GM12878 (cell line): ENCODE measurements around the gene NTF3. TPM values are rescaled to one million over a fixed set of nuclear protein-coding genes. Genes with fewer than 3 reads are reported as not detected.

Experiments
- ATAC-seq: fragments of 200-7000 bp; cut with Tn5 transposase; 3 replicates; pipeline ENCODE4 v1.9.1; 2020; ENCODE audit warnings: mild to moderate bottlenecking, moderate library complexity
- BruUV-seq: library from RNA; stranded (reverse); fragments of 400-500 nt; replicated peaks from 2 replicates; lab custom pipeline; 2021; lab: Mats Ljungman, UMichigan
- CTCF ChIA-PET: fragments of 300-600 bp; sonication (Branson Sonifier 250); formaldehyde crosslinking; extraction: SDS; loops from one replicate; lab custom pipeline; 2021; ENCODE audit warnings: inconsistent platforms; lab: Yijun Ruan, JAX
- POLR2A ChIA-PET: fragments of 350-600 bp; formaldehyde crosslinking; extraction: SDS; loops from one replicate; lab custom pipeline; 2021; ENCODE audit warnings: inconsistent platforms; lab: Charles Lee
- RAD21 ChIA-PET: fragments of 300-600 bp; sonication (Branson Sonifier 250); formaldehyde crosslinking; loops from one replicate; lab custom pipeline; 2023; ENCODE audit warnings: antibody characterized with exemption; ENCODE audit not compliant: unreplicated experiment; lab: Charles Lee
- SMC1A ChIA-PET: fragments of 300-600 bp; sonication (Branson Sonifier 250); formaldehyde crosslinking; loops from one replicate; lab custom pipeline; 2023; ENCODE audit not compliant: unreplicated experiment, uncharacterized antibody; lab: Charles Lee
- DNase-seq: peaks from one replicate; pipeline ENCODE4 v3.0.0-alpha.2; 2011; ENCODE audit warnings: low read depth, low spot score
- FAIRE-seq: peaks from 3 replicates; lab custom pipeline; 2011; peaks lifted over from hg19 to GRCh38; lab: Jason Lieb, UNC
- H2AFZ ChIP-seq: 2 replicates; pipeline ENCODE4 v1.6.0; 2011; ENCODE audit warnings: low read depth, low read length, control low read depth; ENCODE audit not compliant: control insufficient read depth
- H3K27ac ChIP-seq: 2 replicates; pipeline ENCODE4 v1.5.1; 2011; ENCODE audit warnings: control low read depth; ENCODE audit not compliant: control insufficient read depth, insufficient read depth
- H3K27me3 ChIP-seq, 2 experiments: replicated peaks in 1 of 2; 2 replicates each; pipeline versions ENCODE4 v1.6.0 to v1.6.1; 2011; ENCODE audit warnings: low read length in 1 of 2; ENCODE audit not compliant: control insufficient read depth in 2 of 2, insufficient read depth in 2 of 2
- H3K36me3 ChIP-seq, 2 experiments: 2 replicates each; pipeline ENCODE4 v1.5.1; 2011; ENCODE audit warnings: low read length in 1 of 2; ENCODE audit not compliant: control insufficient read depth in 2 of 2, insufficient read depth in 2 of 2
- H3K4me1 ChIP-seq: 2 replicates; pipeline ENCODE4 v1.6.1; 2011; ENCODE audit warnings: mild to moderate bottlenecking, low read length, moderate library complexity, mixed read lengths; ENCODE audit not compliant: control insufficient read depth, insufficient read depth
- H3K4me2 ChIP-seq: 2 replicates; pipeline ENCODE4 v1.6.0; 2011; ENCODE audit warnings: control low read depth; ENCODE audit not compliant: control insufficient read depth, insufficient read depth
- H3K4me3 ChIP-seq: fragments of 200-600 bp; sonication (generic); 2 replicates; pipeline ENCODE4 v1.5.1; 2016
- H3K79me2 ChIP-seq: 2 replicates; pipeline ENCODE4 v1.6.0; 2011; ENCODE audit warnings: low read length; ENCODE audit not compliant: control insufficient read depth, insufficient read depth
- H3K9ac ChIP-seq: 2 replicates; pipeline ENCODE4 v1.8.0; 2011; ENCODE audit warnings: low read length, control low read depth, mixed read lengths; ENCODE audit not compliant: control insufficient read depth, insufficient read depth
- H3K9me3 ChIP-seq: replicated peaks from 3 replicates; pipeline ENCODE4 v1.5.1; 2011; ENCODE audit warnings: mild to moderate bottlenecking, low read length; ENCODE audit not compliant: control insufficient read depth, insufficient read depth
- H4K20me1 ChIP-seq: 2 replicates; pipeline ENCODE4 v1.6.0; 2011; ENCODE audit not compliant: control insufficient read depth, insufficient read depth
- BACH1 ChIP-seq: fragments of 450-650 bp; IDR thresholded peaks from 2 replicates; pipeline ENCODE4 v1.6.1; 2017; ENCODE audit warnings: mild to moderate bottlenecking, borderline replicate concordance
- BCL11A ChIP-seq: IDR thresholded peaks from 2 replicates; pipeline ENCODE4 v1.6.1; 2011; ENCODE audit warnings: low read depth, low read length
- CHD1 ChIP-seq: IDR thresholded peaks from 2 replicates; pipeline ENCODE4 v1.6.1; 2012; ENCODE audit warnings: low read depth, low read length, improper control_type of control experiment
- HDAC2 ChIP-seq: fragments of 200-600 bp; sonication (generic); IDR thresholded peaks from 2 replicates; pipeline ENCODE4 v1.6.1; 2017
- HDAC6 ChIP-seq: fragments of 200-600 bp; sonication (generic); IDR thresholded peaks from one replicate; pipeline ENCODE4 v1.8.0; 2017; ENCODE audit warnings: antibody characterized with exemption; ENCODE audit not compliant: unreplicated experiment
- MTA2 ChIP-seq: fragments of 450-650 bp; IDR thresholded peaks from 2 replicates; pipeline ENCODE4 v1.6.1; 2016; ENCODE audit warnings: low read depth, mild to moderate bottlenecking, moderate library complexity
- NR2F1 ChIP-seq: fragments of 450-650 bp; conservative IDR thresholded peaks from 2 replicates; pipeline ENCODE4 v1.6.1; 2017; ENCODE audit warnings: mild to moderate bottlenecking
- RUNX3 ChIP-seq: IDR thresholded peaks from 2 replicates; pipeline ENCODE4 v1.6.1; 2012; ENCODE audit warnings: low read length, inconsistent platforms
- SREBF1 ChIP-seq: IDR thresholded peaks from 2 replicates; pipeline ENCODE4 v1.6.1; 2012; ENCODE audit warnings: mild to moderate bottlenecking, low read length
- SREBF2 ChIP-seq: IDR thresholded peaks from 2 replicates; pipeline ENCODE4 v1.6.1; 2012; ENCODE audit warnings: mild to moderate bottlenecking, low read length
- TAF1 ChIP-seq: IDR thresholded peaks from 2 replicates; pipeline ENCODE4 v1.6.1; 2011; ENCODE audit warnings: mild to moderate bottlenecking, low read depth, low read length, borderline replicate concordance
- ZBED1 ChIP-seq: IDR thresholded peaks from 2 replicates; pipeline ENCODE4 v1.6.1; 2016; ENCODE audit warnings: borderline replicate concordance
- WGBS: methylation state at CpG from one replicate; pipeline ENCODE4 v1.1.6; 2016; ENCODE audit warnings: low lambda C conversion rate; ENCODE audit not compliant: insufficient replicate concordance, insufficient coverage; ENCODE audit errors: missing lambda C conversion rate; 5-methylcytosine and 5-hydroxymethylcytosine counted together
- in situ Hi-C: fragments of 300-500 bp; cut with MboI; formaldehyde crosslinking; loops from 9 replicates; pipeline ENCODE4 v1.14.3; 2018; ENCODE audit warnings: mixed read lengths
- intact Hi-C: fragments of 100-400 bp; cut with micrococcal nuclease; formaldehyde crosslinking; loops from one replicate; pipeline ENCODE4 v1.14.2; 2022; ENCODE audit not compliant: unreplicated experiment
- polyA plus RNA-seq, 11 experiments: library from polyadenylated mRNA; depleted of rRNA in 4 of 11; unstranded in 6 of 11; stranded (reverse) in 5 of 11; fragments of >200 nt; fragmentation: Nextera tagmentation in 4 of 11; fragmentation: Illumina TruSeq in 1 of 11; extraction: Ambion mirVana in 4 of 11; extraction: Trizol in 1 of 11; gene quantifications; 1 replicate in 1 of 11; 2 replicates in 10 of 11; pipeline versions ENCODE4 v1.2.1 to v1.2.3, GENCODE V29; 2011 to 2016; ENCODE audit warnings: inconsistent platforms in 2 of 11, missing spikeins in 2 of 11, low read depth in 1 of 11
- total RNA-seq, 4 experiments: library from RNA; depleted of rRNA in 3 of 4; stranded (reverse); fragments of >200 nt in 3 of 4; fragmentation: Illumina TruSeq in 1 of 4; extraction: Trizol in 1 of 4; gene quantifications; 2 replicates each; pipeline versions ENCODE4 v1.2.1 to v1.2.3, GENCODE V29; 2013 to 2021
- TF ChIP-seq, protein P1 (sequence below): fragments of 450-650 bp; formaldehyde crosslinking; IDR thresholded peaks from 2 replicates; pipeline ENCODE4 v1.4.0; 2022; ENCODE audit warnings: mild to moderate bottlenecking, moderate library complexity
- TF ChIP-seq, protein P2 (sequence below): fragments of 450-650 bp; IDR thresholded peaks from 2 replicates; pipeline ENCODE4 v1.6.1; 2016; ENCODE audit warnings: mild to moderate bottlenecking, moderate library complexity, borderline replicate concordance

The NTF3 gene
- total and polyA plus RNA-seq, 10 of the 15 experiments (the other 5 are each of a cell fraction or from before 2014, with no cell fraction given): 0.07 TPM; not detected in 9

DNA sequence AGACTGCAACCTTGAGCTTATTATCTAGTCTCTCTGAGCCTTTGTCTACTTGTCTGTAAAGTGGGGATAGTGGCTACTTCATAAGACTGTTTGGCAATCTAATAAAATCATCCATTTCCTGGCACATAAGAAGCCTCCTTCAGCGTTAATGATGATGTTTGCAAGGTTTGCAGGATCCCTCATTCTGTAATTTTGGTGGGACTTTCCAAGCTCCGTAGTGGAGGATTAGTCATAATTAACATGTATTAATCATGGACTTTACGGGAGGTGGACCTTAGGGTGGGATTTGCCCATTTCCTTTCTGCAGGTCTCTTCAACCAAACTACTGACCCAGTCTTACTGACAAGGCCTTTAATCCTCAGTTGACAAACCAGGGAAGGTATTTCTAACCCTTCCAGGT lies 66.2 kb downstream of the NTF3 start:
- SMC1A ChIA-PET: no interaction called here
- FAIRE-seq (no peak), ATAC-seq (no peak), DNase-seq (no peak)
- H3K27me3 ChIP-seq: peaks cover 0 to 3% of the 10 kb centered on the region in 2 experiments; a peak in 3 of 4 replicates
- no peaks in the 10 kb centered on the region for H3K4me1 ChIP-seq
- no peaks in the 10 kb centered on the region for H4K20me1 ChIP-seq
- H3K9me3 ChIP-seq: no peaks in the 10 kb centered on the region
- no peak overlapping the region for H3K4me2 ChIP-seq
- TF ChIP-seq, protein P1, sequence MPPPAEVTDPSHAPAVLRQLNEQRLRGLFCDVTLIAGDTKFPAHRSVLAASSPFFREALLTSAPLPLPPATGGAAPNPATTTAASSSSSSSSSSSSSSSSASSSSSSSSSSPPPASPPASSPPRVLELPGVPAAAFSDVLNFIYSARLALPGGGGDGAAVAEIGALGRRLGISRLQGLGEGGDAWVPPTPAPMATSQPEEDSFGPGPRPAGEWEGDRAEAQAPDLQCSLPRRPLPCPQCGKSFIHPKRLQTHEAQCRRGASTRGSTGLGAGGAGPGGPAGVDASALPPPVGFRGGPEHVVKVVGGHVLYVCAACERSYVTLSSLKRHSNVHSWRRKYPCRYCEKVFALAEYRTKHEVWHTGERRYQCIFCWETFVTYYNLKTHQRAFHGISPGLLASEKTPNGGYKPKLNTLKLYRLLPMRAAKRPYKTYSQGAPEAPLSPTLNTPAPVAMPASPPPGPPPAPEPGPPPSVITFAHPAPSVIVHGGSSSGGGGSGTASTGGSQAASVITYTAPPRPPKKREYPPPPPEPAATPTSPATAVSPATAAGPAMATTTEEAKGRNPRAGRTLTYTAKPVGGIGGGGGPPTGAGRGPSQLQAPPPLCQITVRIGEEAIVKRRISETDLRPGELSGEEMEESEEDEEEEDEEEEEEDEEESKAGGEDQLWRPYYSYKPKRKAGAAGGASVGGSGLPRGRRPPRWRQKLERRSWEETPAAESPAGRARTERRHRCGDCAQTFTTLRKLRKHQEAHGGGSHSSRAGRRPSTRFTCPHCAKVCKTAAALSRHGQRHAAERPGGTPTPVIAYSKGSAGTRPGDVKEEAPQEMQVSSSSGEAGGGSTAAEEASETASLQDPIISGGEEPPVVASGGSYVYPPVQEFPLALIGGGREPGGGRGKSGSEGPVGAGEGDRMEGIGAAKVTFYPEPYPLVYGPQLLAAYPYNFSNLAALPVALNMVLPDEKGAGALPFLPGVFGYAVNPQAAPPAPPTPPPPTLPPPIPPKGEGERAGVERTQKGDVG: no peak
- TF ChIP-seq BCL11A: no peak
- TF ChIP-seq CHD1: no peak
- no peak for TF ChIP-seq RUNX3
- TF ChIP-seq, protein P2, sequence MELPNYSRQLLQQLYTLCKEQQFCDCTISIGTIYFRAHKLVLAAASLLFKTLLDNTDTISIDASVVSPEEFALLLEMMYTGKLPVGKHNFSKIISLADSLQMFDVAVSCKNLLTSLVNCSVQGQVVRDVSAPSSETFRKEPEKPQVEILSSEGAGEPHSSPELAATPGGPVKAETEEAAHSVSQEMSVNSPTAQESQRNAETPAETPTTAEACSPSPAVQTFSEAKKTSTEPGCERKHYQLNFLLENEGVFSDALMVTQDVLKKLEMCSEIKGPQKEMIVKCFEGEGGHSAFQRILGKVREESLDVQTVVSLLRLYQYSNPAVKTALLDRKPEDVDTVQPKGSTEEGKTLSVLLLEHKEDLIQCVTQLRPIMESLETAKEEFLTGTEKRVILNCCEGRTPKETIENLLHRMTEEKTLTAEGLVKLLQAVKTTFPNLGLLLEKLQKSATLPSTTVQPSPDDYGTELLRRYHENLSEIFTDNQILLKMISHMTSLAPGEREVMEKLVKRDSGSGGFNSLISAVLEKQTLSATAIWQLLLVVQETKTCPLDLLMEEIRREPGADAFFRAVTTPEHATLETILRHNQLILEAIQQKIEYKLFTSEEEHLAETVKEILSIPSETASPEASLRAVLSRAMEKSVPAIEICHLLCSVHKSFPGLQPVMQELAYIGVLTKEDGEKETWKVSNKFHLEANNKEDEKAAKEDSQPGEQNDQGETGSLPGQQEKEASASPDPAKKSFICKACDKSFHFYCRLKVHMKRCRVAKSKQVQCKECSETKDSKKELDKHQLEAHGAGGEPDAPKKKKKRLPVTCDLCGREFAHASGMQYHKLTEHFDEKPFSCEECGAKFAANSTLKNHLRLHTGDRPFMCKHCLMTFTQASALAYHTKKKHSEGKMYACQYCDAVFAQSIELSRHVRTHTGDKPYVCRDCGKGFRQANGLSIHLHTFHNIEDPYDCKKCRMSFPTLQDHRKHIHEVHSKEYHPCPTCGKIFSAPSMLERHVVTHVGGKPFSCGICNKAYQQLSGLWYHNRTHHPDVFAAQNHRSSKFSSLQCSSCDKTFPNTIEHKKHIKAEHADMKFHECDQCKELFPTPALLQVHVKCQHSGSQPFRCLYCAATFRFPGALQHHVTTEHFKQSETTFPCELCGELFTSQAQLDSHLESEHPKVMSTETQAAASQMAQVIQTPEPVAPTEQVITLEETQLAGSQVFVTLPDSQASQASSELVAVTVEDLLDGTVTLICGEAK: no peak
- TF ChIP-seq SREBF2: no peak
- TF ChIP-seq NR2F1: no peak
- TF ChIP-seq ZBED1: no peak
- no peak for TF ChIP-seq BACH1
- no peak for TF ChIP-seq SREBF1
- no peak for TF ChIP-seq HDAC2
- no peak for TF ChIP-seq HDAC6
- TF ChIP-seq MTA2: no peak
- TF ChIP-seq TAF1: no peak
- H3K79me2 ChIP-seq: no peaks in the 10 kb centered on the region
- no TSS peak for BruUV-seq
- in situ Hi-C loops (no loop called here), intact Hi-C loops (no loop called here)
- RAD21 ChIA-PET: no interaction called here
- no peaks in the 10 kb centered on the region for H3K36me3 ChIP-seq
- no peak overlapping the region for H3K9ac ChIP-seq
- no peak overlapping the region for H2AFZ ChIP-seq
- POLR2A ChIA-PET: no interaction called here
- no peak overlapping the region for H3K4me3 ChIP-seq
- CTCF ChIA-PET: no interaction called here
- WGBS: 13% methylated on average over 3 of the region's 3 CpGs
- H3K27ac ChIP-seq: no peak overlapping the region
